Liver (tissue), 3 donors: Measurements from ENCODE around the gene LRP5.

ENCODE experiments used
- EGR1 ChIP-seq, 2 donors: IDR thresholded peaks; 2 replicates each; pipeline ENCODE4 v1.6.1; 2016 to 2018; ENCODE audit warnings: antibody characterized with exemption in 2 of 2, low read depth in 2 of 2
- FOXA2 ChIP-seq: IDR thresholded peaks from 2 replicates; pipeline ENCODE4 v1.6.1; 2016; ENCODE audit warnings: antibody characterized with exemption
- GABPA ChIP-seq, 2 donors: IDR thresholded peaks in 1 of 2; conservative IDR thresholded peaks in 1 of 2; 2 replicates each; pipeline ENCODE4 v1.6.1; 2016; ENCODE audit warnings: antibody characterized with exemption in 2 of 2, mild to moderate bottlenecking in 1 of 2, moderate library complexity in 1 of 2
- JUND ChIP-seq, 2 donors: IDR thresholded peaks; 2 replicates each; pipeline ENCODE4 v1.6.1; 2016; ENCODE audit warnings: antibody characterized with exemption in 2 of 2
- TF ChIP-seq, protein P1 (sequence below): fragments of 150-350 bp; IDR thresholded peaks from 2 replicates; pipeline ENCODE4 v1.5.1; 2017; ENCODE audit warnings: improper control_type of control experiment, low read depth, low read length; ENCODE audit not compliant: missing input control
- TF ChIP-seq, protein P2 (sequence below): IDR thresholded peaks from 2 replicates; pipeline ENCODE4 v1.6.1; 2016; ENCODE audit warnings: antibody characterized with exemption
- TF ChIP-seq, protein P3 (sequence below): IDR thresholded peaks from 2 replicates; pipeline ENCODE4 v1.6.1; 2016; ENCODE audit warnings: antibody characterized with exemption
- donor health status: healthy.
- donor health status: healthy.

DNA sequence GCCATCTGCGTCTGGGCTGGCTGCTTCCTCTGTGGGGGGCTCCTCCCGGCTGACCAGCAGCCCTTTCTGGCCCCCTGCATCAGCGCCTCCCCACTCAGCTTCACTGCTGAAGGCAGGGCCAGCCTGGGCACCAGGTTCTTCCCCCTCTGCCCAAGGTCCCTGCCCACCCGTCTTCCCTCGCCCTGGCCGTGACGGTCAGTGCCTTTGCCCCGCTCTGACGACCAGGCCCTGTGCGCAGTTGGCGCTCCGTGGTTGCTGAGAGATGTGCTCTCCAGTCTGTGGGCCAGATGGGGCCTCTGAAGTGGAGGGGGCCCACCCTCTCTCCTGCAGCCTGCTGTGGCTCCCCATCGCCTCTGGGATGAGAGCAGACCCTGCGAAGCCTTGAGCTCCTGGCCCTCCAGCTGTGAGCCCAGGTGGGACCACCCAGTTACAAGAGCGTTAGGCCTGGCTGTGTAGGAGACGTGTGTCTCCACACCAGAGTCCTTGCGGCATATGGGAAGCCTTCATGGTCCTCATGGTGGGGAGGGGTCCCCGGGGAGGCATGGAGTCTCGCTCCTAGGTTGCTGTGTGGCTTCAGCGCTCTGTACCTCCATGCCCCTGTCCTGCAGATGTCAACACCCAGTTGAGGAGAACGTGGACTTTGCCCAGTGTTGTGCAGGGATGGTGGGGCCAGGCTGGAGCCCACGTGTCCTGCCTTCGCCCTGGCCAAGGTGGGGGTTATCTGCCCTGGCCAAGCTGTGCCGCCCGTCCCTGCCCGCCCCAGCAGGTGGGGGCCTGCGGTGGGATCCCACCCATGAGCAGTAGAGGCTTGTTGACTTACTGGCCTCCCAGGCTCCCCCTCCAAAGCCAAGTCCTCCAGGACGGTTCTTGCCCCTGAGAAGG lies 14.2 kb downstream of the LRP5 start:
- TF ChIP-seq, protein P1, sequence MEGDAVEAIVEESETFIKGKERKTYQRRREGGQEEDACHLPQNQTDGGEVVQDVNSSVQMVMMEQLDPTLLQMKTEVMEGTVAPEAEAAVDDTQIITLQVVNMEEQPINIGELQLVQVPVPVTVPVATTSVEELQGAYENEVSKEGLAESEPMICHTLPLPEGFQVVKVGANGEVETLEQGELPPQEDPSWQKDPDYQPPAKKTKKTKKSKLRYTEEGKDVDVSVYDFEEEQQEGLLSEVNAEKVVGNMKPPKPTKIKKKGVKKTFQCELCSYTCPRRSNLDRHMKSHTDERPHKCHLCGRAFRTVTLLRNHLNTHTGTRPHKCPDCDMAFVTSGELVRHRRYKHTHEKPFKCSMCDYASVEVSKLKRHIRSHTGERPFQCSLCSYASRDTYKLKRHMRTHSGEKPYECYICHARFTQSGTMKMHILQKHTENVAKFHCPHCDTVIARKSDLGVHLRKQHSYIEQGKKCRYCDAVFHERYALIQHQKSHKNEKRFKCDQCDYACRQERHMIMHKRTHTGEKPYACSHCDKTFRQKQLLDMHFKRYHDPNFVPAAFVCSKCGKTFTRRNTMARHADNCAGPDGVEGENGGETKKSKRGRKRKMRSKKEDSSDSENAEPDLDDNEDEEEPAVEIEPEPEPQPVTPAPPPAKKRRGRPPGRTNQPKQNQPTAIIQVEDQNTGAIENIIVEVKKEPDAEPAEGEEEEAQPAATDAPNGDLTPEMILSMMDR = no peak
- TF ChIP-seq, protein P2, sequence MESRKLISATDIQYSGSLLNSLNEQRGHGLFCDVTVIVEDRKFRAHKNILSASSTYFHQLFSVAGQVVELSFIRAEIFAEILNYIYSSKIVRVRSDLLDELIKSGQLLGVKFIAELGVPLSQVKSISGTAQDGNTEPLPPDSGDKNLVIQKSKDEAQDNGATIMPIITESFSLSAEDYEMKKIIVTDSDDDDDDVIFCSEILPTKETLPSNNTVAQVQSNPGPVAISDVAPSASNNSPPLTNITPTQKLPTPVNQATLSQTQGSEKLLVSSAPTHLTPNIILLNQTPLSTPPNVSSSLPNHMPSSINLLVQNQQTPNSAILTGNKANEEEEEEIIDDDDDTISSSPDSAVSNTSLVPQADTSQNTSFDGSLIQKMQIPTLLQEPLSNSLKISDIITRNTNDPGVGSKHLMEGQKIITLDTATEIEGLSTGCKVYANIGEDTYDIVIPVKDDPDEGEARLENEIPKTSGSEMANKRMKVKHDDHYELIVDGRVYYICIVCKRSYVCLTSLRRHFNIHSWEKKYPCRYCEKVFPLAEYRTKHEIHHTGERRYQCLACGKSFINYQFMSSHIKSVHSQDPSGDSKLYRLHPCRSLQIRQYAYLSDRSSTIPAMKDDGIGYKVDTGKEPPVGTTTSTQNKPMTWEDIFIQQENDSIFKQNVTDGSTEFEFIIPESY = no peak
- TF ChIP-seq JUND (IDR thresholded peaks at IDR 0.05) = no peak
- TF ChIP-seq GABPA (IDR thresholded peaks at IDR 0.05 in 1 of 2, conservative IDR thresholded peaks at IDR 0.05 in 1 of 2) = no peak
- TF ChIP-seq, protein P3, sequence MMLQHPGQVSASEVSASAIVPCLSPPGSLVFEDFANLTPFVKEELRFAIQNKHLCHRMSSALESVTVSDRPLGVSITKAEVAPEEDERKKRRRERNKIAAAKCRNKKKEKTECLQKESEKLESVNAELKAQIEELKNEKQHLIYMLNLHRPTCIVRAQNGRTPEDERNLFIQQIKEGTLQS = no peak
- TF ChIP-seq FOXA2 = peak; percentile 48
- TF ChIP-seq EGR1 (IDR thresholded peaks at IDR 0.05; ENCODE audit: low read depth in 2 of 2) = no peak
